Stimulated activated CD4-positive, alpha-beta T cell treated with anti-CD3 and anti-CD28 coated beads, Interleukin-1b, Interleukin-23, amount 100 ng/mL, for 24 hours (primary cell): ENCODE data around the gene DHX34.
A peak's percentile ranks its signal among the peaks of the same experiment; 100 is the strongest.
"Not testable (repeated sequence)": the region's sequence is repeated elsewhere in the genome, so short reads cannot be mapped to it uniquely, and the experiment has no call there.

Source experiments
- DNase-seq, 4 experiments: peaks; one replicate each; pipeline ENCODE4 v3.0.0-alpha.2; 2020; ENCODE audit warnings: low read depth in 4 of 4, low spot score in 1 of 4

The DHX34 gene

GRCh38 chr19:47348819-47349795, at the start of gene DHX34:
Gene DHX34 (plus strand): TSS chr19:47349315. CDS start chr19:47353031, 3,716 bp downstream.
- DNase-seq: peak; percentile 94 to 99 (median 96)

- DNase-seq: not testable (repeated sequence)
These were observed 48.2 kb upstream of the DHX34 start for GRCh38 chr19:47300867-47301266.

- DNase-seq: no peak
These were observed 46.9 kb upstream of the DHX34 start for GRCh38 chr19:47302249-47302648.

GRCh38 chr19:47303966-47304365, 45.1 kb upstream of the DHX34 start:
- DNase-seq: no peak

- peak; percentile 19 to 37 (median 31) for DNase-seq
These were observed 43.8 kb upstream of the DHX34 start for GRCh38 chr19:47305309-47305751.

- no peak for DNase-seq
These were observed 42.8 kb upstream of the DHX34 start for GRCh38 chr19:47306303-47306702.

GRCh38 chr19:47309038-47309437, 40.1 kb upstream of the DHX34 start:
- DNase-seq: no peak

GRCh38 chr19:47309608-47310007, 39.5 kb upstream of the DHX34 start, which contains the start of gene C5AR1:
Gene C5AR1 (plus strand): TSS chr19:47309861. CDS start chr19:47309896, 35 bp downstream.
- no peak for DNase-seq

- no peak for DNase-seq
These were observed 38.8 kb upstream of the DHX34 start for GRCh38 chr19:47310323-47310722.

GRCh38 chr19:47310819-47311218, 38.3 kb upstream of the DHX34 start:
- DNase-seq: no peak

- DNase-seq: no peak
These were observed 36.6 kb upstream of the DHX34 start for GRCh38 chr19:47312366-47313006.

GRCh38 chr19:47313754-47314295, 35.3 kb upstream of the DHX34 start:
- no peak for DNase-seq

GRCh38 chr19:47315125-47315821, 33.8 kb upstream of the DHX34 start:
- DNase-seq: peak in 2 of 4 experiments; percentile 11 to 14

- DNase-seq: no peak
These were observed 32.6 kb upstream of the DHX34 start for GRCh38 chr19:47316513-47316912.

- no peak for DNase-seq
These were observed 28.9 kb upstream of the DHX34 start for GRCh38 chr19:47319923-47320871.

- DNase-seq: no peak
These were observed 27.5 kb upstream of the DHX34 start for GRCh38 chr19:47321630-47322029.

GRCh38 chr19:47322058-47322457, 27.1 kb upstream of the DHX34 start:
- DNase-seq: no peak

GRCh38 chr19:47323409-47323808, 25.7 kb upstream of the DHX34 start:
- DNase-seq: no peak

- DNase-seq: no peak
These were observed 25.2 kb upstream of the DHX34 start for GRCh38 chr19:47323872-47324271.

- DNase-seq: no peak
These were observed 24.6 kb upstream of the DHX34 start for GRCh38 chr19:47324502-47324901.
